Measurements from ENCODE around the gene MRPL1. TPM values are rescaled to one million over a fixed set of nuclear protein-coding genes. Genes with fewer than 3 reads are reported as not detected.
"Not testable (repeated sequence)": the region's sequence is repeated elsewhere in the genome, so short reads cannot be mapped to it uniquely, and the experiment has no call there.

The MRPL1 gene
- polyA plus RNA-seq, 1 donor (not counting 4 experiments of a cell fraction or from before 2014, with no cell fraction given): 71.4 TPM

GRCh38 chr4:77983612-77984311 lies 121.1 kb downstream of the MRPL1 start:
- H3K79me2 ChIP-seq (ENCODE audit: control insufficient read depth, insufficient read depth, low read length); dilution Hi-C loops (cut with MboI; ENCODE audit: extremely low pct_ligation_motif_present, low sequenced_read_pairs); H4K20me1 ChIP-seq (ENCODE audit: control insufficient read depth, extremely low read depth, insufficient read depth, low read length); H3K9me3 ChIP-seq (ENCODE audit: control insufficient read depth, low read depth, low read length); H3K27me3 ChIP-seq (ENCODE audit: control insufficient read depth, extremely low read depth, insufficient read depth, low read length); FAIRE-seq; H3K4me1 ChIP-seq (ENCODE audit: control insufficient read depth, extremely low read depth, insufficient read depth, low read length); H3K9me1 ChIP-seq (ENCODE audit: control insufficient read depth, extremely low read depth, insufficient read depth, low read length); H2AFZ ChIP-seq (ENCODE audit: control insufficient read depth, low read length); H3K36me3 ChIP-seq (ENCODE audit: control insufficient read depth in 2 of 2, extremely low read depth in 1 of 2, insufficient read depth in 2 of 2, low read length in 2 of 2); DNase-seq (ENCODE audit: low read depth, low spot score); H3K4me3 ChIP-seq (ENCODE audit: control insufficient read depth in 2 of 3, extremely low read depth in 1 of 3, insufficient read depth in 2 of 3, low read depth in 1 of 3, low read length in 3 of 3); H3K4me2 ChIP-seq (ENCODE audit: control insufficient read depth, extremely low read depth, insufficient read depth, low read depth, low read length); H3K27ac ChIP-seq (ENCODE audit: control insufficient read depth, insufficient read depth, low read length); H3K9ac ChIP-seq (ENCODE audit: control insufficient read depth, extremely low read depth, insufficient read depth, low read length): not testable (repeated sequence)

GRCh38 chr4:77989968-77990367 lies 127.3 kb downstream of the MRPL1 start:
- no peaks in the 10 kb centered on the region for H3K27me3 ChIP-seq (ENCODE audit: control insufficient read depth, extremely low read depth, insufficient read depth, low read length)
- dilution Hi-C loops (cut with MboI; ENCODE audit: extremely low pct_ligation_motif_present, low sequenced_read_pairs): no loop called here
- H3K9me1 ChIP-seq (ENCODE audit: control insufficient read depth, extremely low read depth, insufficient read depth, low read length): no peaks in the 10 kb centered on the region
- no peak for TF ChIP-seq CTCF (optimal IDR thresholded peaks at IDR 0.05 in 1 of 3, IDR thresholded peaks at IDR 0.05 in 1 of 3, conservative IDR thresholded peaks at IDR 0.05 in 1 of 3; ENCODE audit: extremely low read depth in 1 of 3, insufficient read depth in 2 of 3, low read length in 3 of 3)
- no peak for TF ChIP-seq EZH2 (IDR thresholded peaks at IDR 0.05; ENCODE audit: low read length)
- no peak for FAIRE-seq
- H2AFZ ChIP-seq (ENCODE audit: control insufficient read depth, low read length): no peak overlapping the region
- no peak for DNase-seq (ENCODE audit: low read depth, low spot score)
- no peak overlapping the region for H3K4me2 ChIP-seq (ENCODE audit: control insufficient read depth, extremely low read depth, insufficient read depth, low read depth, low read length)
- no peaks in the 10 kb centered on the region for H3K4me1 ChIP-seq (ENCODE audit: control insufficient read depth, extremely low read depth, insufficient read depth, low read length)
- no peak overlapping the region for H3K9ac ChIP-seq (ENCODE audit: control insufficient read depth, extremely low read depth, insufficient read depth, low read length)
- no peaks in the 10 kb centered on the region for H3K79me2 ChIP-seq (ENCODE audit: control insufficient read depth, insufficient read depth, low read length)
- no peaks in the 10 kb centered on the region for H3K9me3 ChIP-seq (ENCODE audit: control insufficient read depth, low read depth, low read length)
- H4K20me1 ChIP-seq (ENCODE audit: control insufficient read depth, extremely low read depth, insufficient read depth, low read length): no peaks in the 10 kb centered on the region
- no peak overlapping the region for H3K27ac ChIP-seq (ENCODE audit: control insufficient read depth, insufficient read depth, low read length)
- H3K4me3 ChIP-seq (ENCODE audit: control insufficient read depth in 2 of 3, extremely low read depth in 1 of 3, insufficient read depth in 2 of 3, low read depth in 1 of 3, low read length in 3 of 3): no peak overlapping the region
- H3K36me3 ChIP-seq (ENCODE audit: control insufficient read depth in 2 of 2, extremely low read depth in 1 of 2, insufficient read depth in 2 of 2, low read length in 2 of 2): no peaks in the 10 kb centered on the region

- Histone ChIP-seq H3K4me1 (ENCODE audit: control insufficient read depth, extremely low read depth, insufficient read depth, low read length) (no peaks in the 10 kb centered on the region), H2AFZ (ENCODE audit: control insufficient read depth, low read length) (no peak overlapping the region), H3K4me2 (ENCODE audit: control insufficient read depth, extremely low read depth, insufficient read depth, low read depth, low read length) (no peak overlapping the region), H3K27me3 (ENCODE audit: control insufficient read depth, extremely low read depth, insufficient read depth, low read length) (no peaks in the 10 kb centered on the region), H3K9ac (ENCODE audit: control insufficient read depth, extremely low read depth, insufficient read depth, low read length) (no peak overlapping the region), H3K27ac (ENCODE audit: control insufficient read depth, insufficient read depth, low read length) (no peak overlapping the region), H3K9me1 (ENCODE audit: control insufficient read depth, extremely low read depth, insufficient read depth, low read length) (no peaks in the 10 kb centered on the region), H3K36me3 (ENCODE audit: control insufficient read depth in 2 of 2, extremely low read depth in 1 of 2, insufficient read depth in 2 of 2, low read length in 2 of 2) (no peaks in the 10 kb centered on the region), H3K4me3 (ENCODE audit: control insufficient read depth in 2 of 3, extremely low read depth in 1 of 3, insufficient read depth in 2 of 3, low read depth in 1 of 3, low read length in 3 of 3) (no peak overlapping the region), H3K79me2 (ENCODE audit: control insufficient read depth, insufficient read depth, low read length) (no peaks in the 10 kb centered on the region), H3K9me3 (ENCODE audit: control insufficient read depth, low read depth, low read length) (no peaks in the 10 kb centered on the region), H4K20me1 (ENCODE audit: control insufficient read depth, extremely low read depth, insufficient read depth, low read length) (no peaks in the 10 kb centered on the region)
- dilution Hi-C loops (cut with MboI; ENCODE audit: extremely low pct_ligation_motif_present, low sequenced_read_pairs): no loop called here
- FAIRE-seq (no peak), DNase-seq (ENCODE audit: low read depth, low spot score) (no peak)
- TF ChIP-seq EZH2 (IDR thresholded peaks at IDR 0.05; ENCODE audit: low read length) (no peak), CTCF (optimal IDR thresholded peaks at IDR 0.05 in 1 of 3, IDR thresholded peaks at IDR 0.05 in 1 of 3, conservative IDR thresholded peaks at IDR 0.05 in 1 of 3; ENCODE audit: extremely low read depth in 1 of 3, insufficient read depth in 2 of 3, low read length in 3 of 3) (no peak)
Observed at GRCh38 chr4:77990456-77990855, 127.8 kb downstream of the MRPL1 start.
